GM19099 (cell line): ENCODE data around the gene CFAP20DC.

ENCODE experiments used
- POLR2A ChIP-seq: IDR thresholded peaks from 3 replicates; pipeline ENCODE4 v1.6.1; 2011; ENCODE audit warnings: low read depth; ENCODE audit not compliant: insufficient read length; ENCODE audit errors: extremely low read depth

The CFAP20DC gene

DNA sequence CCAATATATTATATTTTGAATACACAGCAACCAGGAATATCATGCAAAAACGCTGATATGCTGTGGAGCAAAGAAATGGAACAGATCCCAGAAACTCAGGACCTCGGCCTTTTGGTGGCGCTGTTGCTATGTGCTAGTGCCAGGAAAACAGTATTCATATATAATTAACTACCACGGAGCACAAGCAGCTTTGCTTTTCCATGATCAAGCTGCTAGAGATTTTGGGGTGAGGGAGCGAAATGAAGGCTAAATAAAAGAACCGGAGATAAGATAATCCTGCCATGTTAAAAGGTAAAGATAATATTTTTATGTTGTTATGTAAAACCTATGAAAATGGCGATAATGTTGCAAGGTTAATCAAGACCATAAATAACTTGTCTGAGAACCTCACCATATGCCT, 225.5 kb downstream of the CFAP20DC start:
- no peak for TF ChIP-seq POLR2A

DNA sequence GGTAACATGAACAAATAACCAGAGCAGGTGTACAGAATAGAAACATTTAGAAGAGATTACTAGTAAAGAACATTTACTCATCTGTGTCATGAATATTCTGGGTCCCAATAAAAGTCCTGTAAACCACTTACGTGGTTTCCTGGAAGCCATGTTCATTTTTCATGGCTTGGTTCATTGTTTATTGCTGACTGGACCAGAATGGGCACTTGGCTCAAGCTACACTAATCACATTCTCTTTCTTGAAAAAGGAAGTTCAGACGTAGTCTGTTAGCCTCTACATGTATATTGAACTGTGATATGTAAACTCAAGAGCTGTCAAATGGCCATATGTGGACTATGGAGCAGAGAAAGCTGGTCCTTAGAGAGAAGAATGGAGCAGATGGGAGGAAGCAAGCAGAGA, 244.9 kb downstream of the CFAP20DC start:
- no peak for TF ChIP-seq POLR2A

DNA sequence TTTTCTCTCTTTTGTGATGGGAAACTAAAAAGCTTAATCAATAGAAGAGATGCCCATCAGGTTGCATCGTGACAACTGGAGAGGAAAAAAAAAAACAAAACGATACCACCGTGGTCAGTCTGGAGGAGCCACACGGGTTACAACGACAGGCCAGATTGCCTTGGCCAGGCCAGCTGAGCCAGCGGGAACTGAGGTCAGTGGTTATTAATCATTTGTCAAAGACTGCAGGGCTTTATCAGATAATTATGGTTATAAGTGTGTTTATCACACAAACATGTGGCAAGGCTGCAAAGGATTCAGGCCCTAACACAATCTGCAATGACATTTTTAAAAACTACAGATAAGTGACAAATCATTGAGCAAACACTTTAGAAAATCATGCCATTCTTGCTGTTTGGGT, 248.3 kb downstream of the CFAP20DC start:
- no peak for TF ChIP-seq POLR2A

DNA sequence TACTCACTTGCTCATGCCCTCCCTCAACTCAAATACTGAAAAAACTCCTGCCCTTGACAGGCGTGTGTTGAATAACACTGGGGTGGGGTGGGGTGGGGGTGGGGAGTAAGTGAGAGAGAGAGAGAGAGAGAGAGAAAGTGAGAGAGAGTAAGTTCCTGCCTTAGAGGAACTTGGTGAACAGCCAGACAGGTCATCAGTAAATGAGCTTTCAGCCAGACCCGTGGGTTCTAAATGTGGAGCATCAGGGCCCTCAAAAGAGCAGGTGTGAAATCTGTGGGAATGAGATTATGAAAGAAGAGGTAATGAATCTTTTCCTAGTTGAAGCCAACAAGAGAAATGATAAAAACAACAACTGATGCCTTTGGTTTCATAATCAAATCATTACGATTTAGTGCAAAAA, 248.9 kb downstream of the CFAP20DC start:
- TF ChIP-seq POLR2A: no peak

- no peak for TF ChIP-seq POLR2A
Observed at GRCh38 chr3:58800032-58800431, 249.8 kb downstream of the CFAP20DC start.

GRCh38 chr3:58799271-58799670, 250.6 kb downstream of the CFAP20DC start:
- TF ChIP-seq POLR2A: no peak

GRCh38 chr3:58798312-58798711, 251.5 kb downstream of the CFAP20DC start:
- TF ChIP-seq POLR2A: no peak

DNA sequence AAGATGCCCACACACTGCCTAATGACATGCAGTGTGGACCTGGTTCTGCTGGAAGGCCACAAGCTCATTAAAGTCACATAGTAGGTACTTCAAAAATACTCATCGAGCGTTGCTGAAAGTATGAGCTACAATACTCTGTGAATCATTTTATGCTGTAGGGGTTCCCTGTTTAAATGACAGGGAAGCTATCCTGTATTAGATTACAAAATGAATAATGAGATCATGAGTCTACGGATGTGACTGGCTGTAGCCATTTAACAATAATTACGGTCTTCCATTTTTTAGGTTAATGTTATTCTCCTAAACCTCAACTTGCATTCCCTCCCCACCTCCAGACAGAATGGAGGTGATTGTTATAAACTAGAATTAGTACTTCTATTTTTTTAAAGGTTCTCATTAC, 255.1 kb downstream of the CFAP20DC start:
- TF ChIP-seq POLR2A: no peak

GRCh38 chr3:58793938-58794337, 255.9 kb downstream of the CFAP20DC start:
- TF ChIP-seq POLR2A: no peak

- no peak for TF ChIP-seq POLR2A
Observed at GRCh38 chr3:58792921-58793451, 256.8 kb downstream of the CFAP20DC start.

- TF ChIP-seq POLR2A: no peak
Observed at GRCh38 chr3:58789385-58789784, 260.4 kb downstream of the CFAP20DC start.

DNA sequence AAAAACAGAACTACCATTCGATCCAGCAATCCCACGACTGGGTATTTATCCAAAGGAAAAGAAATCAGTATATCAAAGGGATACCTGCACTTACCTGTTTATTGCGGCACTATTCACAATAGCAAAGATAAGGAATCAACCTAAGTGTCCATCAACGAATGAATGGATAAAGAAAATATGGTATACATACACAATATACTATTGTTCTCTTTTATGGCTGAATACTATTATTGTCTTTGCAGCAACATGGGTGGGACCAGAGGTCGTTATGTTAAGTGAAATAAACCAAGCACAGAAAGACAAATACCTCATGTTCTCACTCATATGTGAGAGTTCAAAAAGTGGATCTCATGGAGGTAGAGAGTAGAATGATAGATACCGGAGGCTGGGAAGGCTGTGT, 264.9 kb downstream of the CFAP20DC start:
- no peak for TF ChIP-seq POLR2A

- no peak for TF ChIP-seq POLR2A
Observed at GRCh38 chr3:58784425-58784824, 265.4 kb downstream of the CFAP20DC start.

- no peak for TF ChIP-seq POLR2A
Observed at GRCh38 chr3:58783845-58784244, 266.0 kb downstream of the CFAP20DC start.

DNA sequence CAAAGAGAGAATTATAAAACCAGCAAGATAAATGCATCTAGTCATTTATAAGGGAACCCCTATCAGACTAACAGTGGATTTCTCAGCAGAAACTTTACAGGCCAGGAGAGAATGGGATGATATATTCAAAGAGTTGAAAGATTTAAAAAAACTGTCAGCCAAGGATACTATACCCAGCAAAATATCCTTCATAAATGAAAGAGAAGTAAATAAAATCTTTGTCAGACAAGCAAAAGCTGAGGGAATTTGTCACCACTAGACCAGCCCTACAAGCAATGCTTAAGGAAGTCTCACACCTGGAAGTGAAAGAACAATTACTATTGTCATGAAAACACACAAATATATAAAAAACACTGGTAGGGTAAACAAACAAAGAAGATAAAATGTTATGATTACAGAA, 269.9 kb downstream of the CFAP20DC start:
- no peak for TF ChIP-seq POLR2A

- TF ChIP-seq POLR2A: no peak
Observed at GRCh38 chr3:58776231-58776630, 273.6 kb downstream of the CFAP20DC start.

DNA sequence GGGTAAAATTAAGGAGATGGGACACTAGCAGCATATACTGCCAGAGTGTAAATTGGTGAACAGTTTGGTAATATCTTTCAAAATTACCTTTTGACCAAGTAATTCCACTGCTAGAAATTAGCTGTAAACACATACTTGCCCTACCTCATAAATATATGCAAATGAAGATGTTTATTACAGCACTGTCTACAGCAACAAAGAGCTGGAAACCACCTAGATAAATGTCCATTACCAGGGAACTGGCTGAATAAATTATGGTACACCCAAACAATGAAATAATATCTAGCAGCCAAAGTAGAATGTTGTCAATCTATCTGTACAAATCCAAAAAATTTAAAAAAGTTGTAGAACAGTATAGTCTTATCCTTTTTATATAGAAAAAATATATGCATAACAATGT, 277.4 kb downstream of the CFAP20DC start:
- TF ChIP-seq POLR2A: no peak
